Fibroblast of lung (primary cell): Measurements from ENCODE around the gene COPZ2. TPM values are rescaled to one million over a fixed set of nuclear protein-coding genes. Genes with fewer than 3 reads are reported as not detected.

Experiments used
- DNase-seq, 2 donors: peaks; one replicate each; pipeline versions ENCODE4 v3.0.0 to v3.0.0-alpha.2; 2010; ENCODE audit warnings: low read depth in 2 of 2
- H2AFZ ChIP-seq: 2 replicates; pipeline ENCODE4 v1.5.1; 2012; ENCODE audit warnings: low read length, control low read depth, inconsistent platforms
- H3K27ac ChIP-seq: 2 replicates; pipeline ENCODE4 v1.5.1; 2011; ENCODE audit warnings: low read length, control low read depth; ENCODE audit not compliant: insufficient read depth
- H3K27me3 ChIP-seq: 2 replicates; pipeline ENCODE4 v1.5.1; 2011; ENCODE audit warnings: mild to moderate bottlenecking, low read length; ENCODE audit not compliant: control insufficient read depth, insufficient read depth
- H3K36me3 ChIP-seq: 2 replicates; pipeline ENCODE4 v1.5.1; 2011; ENCODE audit warnings: low read length; ENCODE audit not compliant: control insufficient read depth, insufficient read depth
- H3K4me1 ChIP-seq: 2 replicates; pipeline ENCODE4 v1.5.1; 2011; ENCODE audit warnings: low read length; ENCODE audit not compliant: control insufficient read depth, insufficient read depth; ENCODE audit errors: extremely low read depth
- H3K4me2 ChIP-seq: 2 replicates; pipeline ENCODE4 v1.5.1; 2011; ENCODE audit warnings: low read length, control low read depth; ENCODE audit not compliant: insufficient read depth; ENCODE audit errors: extremely low read depth
- H3K4me3 ChIP-seq, 4 experiments: fragments of 200-600 bp in 1 of 4; sonication (generic) in 1 of 4; replicated peaks in 1 of 4; 2 replicates each; pipeline ENCODE4 v1.5.1; 2011 to 2016; ENCODE audit warnings: low read length in 4 of 4, low read depth in 3 of 4, mild to moderate bottlenecking in 3 of 4, control low read depth in 2 of 4, inconsistent platforms in 1 of 4, mixed read lengths in 1 of 4; ENCODE audit not compliant: insufficient read depth in 1 of 4; ENCODE audit errors: control extremely low read depth in 1 of 4
- H3K79me2 ChIP-seq: 2 replicates; pipeline ENCODE4 v1.5.1; 2012; ENCODE audit warnings: mild to moderate bottlenecking, low read length, inconsistent platforms; ENCODE audit not compliant: control insufficient read depth, insufficient read depth
- H3K9ac ChIP-seq: 2 replicates; pipeline ENCODE4 v1.5.1; 2011; ENCODE audit warnings: mild to moderate bottlenecking, low read length, control low read depth; ENCODE audit not compliant: insufficient read depth
- H3K9me3 ChIP-seq: 2 replicates; pipeline ENCODE4 v1.5.1; 2012; ENCODE audit warnings: low read depth, low read length; ENCODE audit not compliant: control insufficient read depth, insufficient read depth
- H4K20me1 ChIP-seq: 2 replicates; pipeline ENCODE4 v1.5.1; 2011; ENCODE audit warnings: low read length; ENCODE audit not compliant: control insufficient read depth, insufficient read depth; ENCODE audit errors: extremely low read depth
- CTCF ChIP-seq, 2 donors: IDR thresholded peaks in 1 of 2; conservative IDR thresholded peaks in 1 of 2; 1 replicate in 1 of 2; 2 replicates in 1 of 2; pipeline ENCODE4 v1.5.1; 2011 to 2012; ENCODE audit warnings: low read length in 2 of 2, control low read depth in 1 of 2, inconsistent platforms in 1 of 2, low read depth in 1 of 2, mild to moderate bottlenecking in 1 of 2
- EZH2 ChIP-seq: IDR thresholded peaks from 2 replicates; pipeline ENCODE4 v1.5.1; 2012; ENCODE audit warnings: low read length, control low read depth, mild to moderate bottlenecking; ENCODE audit errors: missing control alignments
- polyA plus RNA-seq, 2 donors: library from polyadenylated mRNA; depleted of rRNA in 1 of 2; stranded (reverse) in 1 of 2; unstranded in 1 of 2; fragments of >200 nt; gene quantifications; 2 replicates each; pipeline ENCODE4 v1.2.1, GENCODE V29; 2011 to 2012; ENCODE audit warnings: missing spikeins in 1 of 2
- total RNA-seq: library from RNA; depleted of rRNA; stranded (reverse); fragments of >200 nt; gene quantifications from 2 replicates; pipeline ENCODE4 v1.2.1, GENCODE V29; 2014

COPZ2 gene
- total and polyA plus RNA-seq, 2 donors (not counting 1 experiment from before 2014, with no cell fraction given) = 63.1 to 97.9 TPM

- no peak for TF ChIP-seq CTCF (conservative IDR thresholded peaks at IDR 0.05 in 1 of 2, IDR thresholded peaks at IDR 0.05 in 1 of 2; ENCODE audit: low read depth in 1 of 2, low read length in 2 of 2)
- TF ChIP-seq EZH2 = no peak
- H3K79me2 ChIP-seq = no peaks in the 10 kb centered on the region
- peaks cover 8% of the 10 kb centered on the region for H3K4me1 ChIP-seq
- no peaks in the 10 kb centered on the region for H3K9me3 ChIP-seq
- no peak overlapping the region for H3K4me3 ChIP-seq
- DNase-seq = no peak
- no peak overlapping the region for H3K4me2 ChIP-seq
- no peak overlapping the region for H2AFZ ChIP-seq
- no peaks in the 10 kb centered on the region for H4K20me1 ChIP-seq
- H3K9ac ChIP-seq = no peak overlapping the region
- H3K27ac ChIP-seq = no peak overlapping the region
- H3K36me3 ChIP-seq = no peaks in the 10 kb centered on the region
- no peaks in the 10 kb centered on the region for H3K27me3 ChIP-seq
Measured at GRCh38 chr17:48006936-48007709, 30.5 kb downstream of the COPZ2 start.

GRCh38 chr17:48004983-48005382 lies 32.6 kb downstream of the COPZ2 start:
- Histone ChIP-seq H3K27me3 (no peaks in the 10 kb centered on the region), H3K79me2 (no peaks in the 10 kb centered on the region), H3K9me3 (no peaks in the 10 kb centered on the region), H4K20me1 (no peaks in the 10 kb centered on the region), H3K4me3 (no peak overlapping the region), H3K4me2 (no peak overlapping the region), H3K4me1 (peaks cover 9% of the 10 kb centered on the region), H3K36me3 (no peaks in the 10 kb centered on the region), H3K9ac (no peak overlapping the region), H2AFZ (no peak overlapping the region), H3K27ac (no peak overlapping the region)
- TF ChIP-seq CTCF (conservative IDR thresholded peaks at IDR 0.05 in 1 of 2, IDR thresholded peaks at IDR 0.05 in 1 of 2; ENCODE audit: low read depth in 1 of 2, low read length in 2 of 2) (no peak), EZH2 (no peak)
- no peak for DNase-seq

GRCh38 chr17:48003417-48004151 lies 34.0 kb downstream of the COPZ2 start:
- peaks cover 9% of the 10 kb centered on the region for H3K4me1 ChIP-seq
- H3K27me3 ChIP-seq = no peaks in the 10 kb centered on the region
- peak in 1 of 2 donors; percentile 30 for DNase-seq
- no peaks in the 10 kb centered on the region for H3K9me3 ChIP-seq
- H3K4me2 ChIP-seq = no peak overlapping the region
- TF ChIP-seq EZH2 (no peak), CTCF (conservative IDR thresholded peaks at IDR 0.05 in 1 of 2, IDR thresholded peaks at IDR 0.05 in 1 of 2; ENCODE audit: low read depth in 1 of 2, low read length in 2 of 2) (no peak)
- H3K9ac ChIP-seq = no peak overlapping the region
- no peak overlapping the region for H3K4me3 ChIP-seq
- no peak overlapping the region for H3K27ac ChIP-seq
- H2AFZ ChIP-seq = no peak overlapping the region
- no peaks in the 10 kb centered on the region for H3K79me2 ChIP-seq
- no peaks in the 10 kb centered on the region for H4K20me1 ChIP-seq
- H3K36me3 ChIP-seq = no peaks in the 10 kb centered on the region
